ENCODE measurements around the gene ASIC2.

ASIC2 gene

GRCh38 chr17:33171931-33172330 is 121.2 kb downstream of the ASIC2 start:
- Mint-ChIP-seq H3K9me3 (no peaks in the 10 kb centered on the region), H3K27me3 (peaks cover 56 to 59% of the 10 kb centered on the region in 2 donors), H3K4me3 (no peak overlapping the region), H3K4me1 (ENCODE audit: low read depth in 2 of 2) (no peaks in the 10 kb centered on the region), H3K27ac (no peak overlapping the region), H3K36me3 (ENCODE audit: insufficient read depth) (peaks cover 2% of the 10 kb centered on the region)
- ATAC-seq (replicated peaks) (no peak), DNase-seq (no peak)

DNA sequence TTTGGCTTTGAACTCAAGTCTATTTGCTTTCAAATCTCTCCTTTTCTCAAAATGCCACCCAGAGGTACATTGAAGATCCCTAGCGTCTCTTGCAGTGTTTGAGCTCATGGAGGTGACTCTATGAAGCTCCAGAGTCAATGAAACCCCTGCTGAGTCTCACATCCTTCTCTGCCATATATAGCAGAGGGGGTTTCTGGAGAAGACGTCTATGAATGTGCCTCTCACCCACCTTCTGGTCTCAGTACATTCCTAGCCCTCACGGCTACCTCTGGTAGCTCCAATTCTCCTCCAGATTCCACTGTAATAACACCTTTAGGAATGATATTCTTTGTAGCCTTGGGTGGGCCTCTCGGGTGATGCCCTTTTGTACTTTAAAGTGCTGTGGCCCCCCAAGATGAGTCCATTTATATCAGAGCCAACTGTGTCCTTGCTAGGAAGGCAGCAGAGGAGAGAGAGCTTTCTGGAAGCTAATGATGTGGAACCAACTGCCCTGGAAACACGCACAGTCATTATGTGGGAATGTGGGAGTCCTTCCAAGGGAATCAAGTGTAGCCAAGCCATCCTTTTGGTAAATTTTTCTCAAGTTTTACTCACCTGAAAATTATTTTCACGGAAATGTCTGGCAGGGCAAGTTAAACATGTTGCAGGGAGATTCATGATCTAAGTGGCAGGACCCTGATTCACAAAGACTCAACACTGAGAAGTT is 123.4 kb downstream of the ASIC2 start:
- H3K36me3 Mint-ChIP-seq (ENCODE audit: insufficient read depth) = no peaks in the 10 kb centered on the region
- ATAC-seq (replicated peaks) (no peak), DNase-seq (no peak)
- no peaks in the 10 kb centered on the region for H3K9me3 Mint-ChIP-seq
- H3K4me1 Mint-ChIP-seq (ENCODE audit: low read depth in 2 of 2) = no peaks in the 10 kb centered on the region
- no peak overlapping the region for H3K27ac Mint-ChIP-seq
- no peak overlapping the region for H3K4me3 Mint-ChIP-seq
- H3K27me3 Mint-ChIP-seq = peaks cover 48 to 50% of the 10 kb centered on the region in 2 donors

DNA sequence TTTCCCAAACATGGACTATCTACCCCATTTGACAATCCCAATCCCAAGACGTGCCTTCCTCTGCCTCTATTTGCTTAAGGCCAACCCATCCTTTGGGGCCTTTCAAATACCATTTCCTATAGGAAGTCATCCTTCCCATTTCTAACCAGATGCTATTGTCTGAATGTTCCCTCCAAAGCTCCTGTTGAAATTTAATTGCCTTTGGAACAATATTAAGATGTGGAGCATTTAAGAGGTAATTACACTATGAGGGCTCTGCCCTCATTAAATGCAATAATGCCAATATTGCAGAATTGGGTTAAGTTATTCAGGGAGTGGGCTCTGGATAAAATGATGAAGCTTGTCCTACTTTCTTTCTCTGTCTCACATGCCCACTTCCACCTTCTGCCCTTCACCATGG is 125.4 kb downstream of the ASIC2 start:
- Mint-ChIP-seq H3K4me1 (ENCODE audit: low read depth in 2 of 2) (no peaks in the 10 kb centered on the region), H3K27me3 (peaks cover 60 to 63% of the 10 kb centered on the region in 2 donors), H3K36me3 (ENCODE audit: insufficient read depth) (no peaks in the 10 kb centered on the region), H3K27ac (no peak overlapping the region), H3K9me3 (no peaks in the 10 kb centered on the region), H3K4me3 (no peak overlapping the region)
- ATAC-seq (replicated peaks) = no peak
- no peak for DNase-seq

DNA sequence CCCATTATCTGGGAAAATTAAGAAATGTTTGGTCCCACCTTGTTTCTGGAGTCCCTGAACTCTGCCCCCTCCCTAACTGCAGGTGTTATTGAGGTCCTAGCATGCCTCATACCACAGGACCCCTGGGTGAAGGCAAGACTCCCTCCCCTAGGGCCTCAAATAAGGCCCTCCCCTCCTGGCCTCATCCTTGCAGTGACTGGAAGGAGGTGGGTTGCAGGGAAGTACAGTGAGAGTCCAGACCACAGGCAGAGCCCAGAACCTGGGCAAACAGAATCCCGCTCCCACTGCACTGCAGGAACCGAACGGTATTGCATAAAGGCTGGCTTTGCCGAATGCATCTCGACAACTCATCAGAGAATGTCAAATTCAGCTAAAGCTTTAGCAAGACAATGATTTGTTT is 126.6 kb downstream of the ASIC2 start:
- ATAC-seq (replicated peaks) (no peak), DNase-seq (no peak)
- Mint-ChIP-seq H3K27ac (no peak overlapping the region), H3K27me3 (peaks cover 58 to 63% of the 10 kb centered on the region in 2 donors), H3K36me3 (ENCODE audit: insufficient read depth) (no peaks in the 10 kb centered on the region), H3K4me3 (no peak overlapping the region), H3K4me1 (ENCODE audit: low read depth in 2 of 2) (no peaks in the 10 kb centered on the region), H3K9me3 (no peaks in the 10 kb centered on the region)

- Mint-ChIP-seq H3K36me3 (ENCODE audit: insufficient read depth) (no peaks in the 10 kb centered on the region), H3K4me1 (ENCODE audit: low read depth in 2 of 2) (no peaks in the 10 kb centered on the region), H3K27ac (no peak overlapping the region), H3K4me3 (no peak overlapping the region), H3K9me3 (no peaks in the 10 kb centered on the region), H3K27me3 (peaks cover 56 to 71% of the 10 kb centered on the region in 2 donors)
- no peak for ATAC-seq (replicated peaks)
- no peak for DNase-seq
These were observed 128.8 kb downstream of the ASIC2 start for GRCh38 chr17:33164169-33164881.

GRCh38 chr17:33163533-33164168 is 129.4 kb downstream of the ASIC2 start:
- Mint-ChIP-seq H3K36me3 (ENCODE audit: insufficient read depth) (no peaks in the 10 kb centered on the region), H3K4me1 (ENCODE audit: low read depth in 2 of 2) (no peaks in the 10 kb centered on the region), H3K27me3 (peaks cover 52 to 71% of the 10 kb centered on the region in 2 donors), H3K9me3 (no peaks in the 10 kb centered on the region), H3K27ac (no peak overlapping the region), H3K4me3 (no peak overlapping the region)
- DNase-seq (no peak), ATAC-seq (replicated peaks) (no peak)

GRCh38 chr17:33154869-33155455 is 138.1 kb downstream of the ASIC2 start:
- Mint-ChIP-seq H3K4me1 (ENCODE audit: low read depth in 2 of 2) (no peaks in the 10 kb centered on the region), H3K27ac (no peak overlapping the region), H3K36me3 (ENCODE audit: insufficient read depth) (no peaks in the 10 kb centered on the region), H3K4me3 (no peak overlapping the region), H3K9me3 (no peaks in the 10 kb centered on the region), H3K27me3 (peaks cover 14 to 35% of the 10 kb centered on the region in 2 donors)
- DNase-seq (no peak), ATAC-seq (replicated peaks) (no peak)

GRCh38 chr17:33152783-33153182 is 140.3 kb downstream of the ASIC2 start:
- no peak for ATAC-seq (replicated peaks)
- Mint-ChIP-seq H3K4me3 (no peak overlapping the region), H3K27ac (no peak overlapping the region), H3K27me3 (peaks cover 8 to 21% of the 10 kb centered on the region in 2 donors), H3K36me3 (ENCODE audit: insufficient read depth) (peaks cover 3% of the 10 kb centered on the region), H3K9me3 (no peaks in the 10 kb centered on the region), H3K4me1 (ENCODE audit: low read depth in 2 of 2) (no peaks in the 10 kb centered on the region)
- no peak for DNase-seq

GRCh38 chr17:33151565-33151964 is 141.5 kb downstream of the ASIC2 start:
- Mint-ChIP-seq H3K36me3 (ENCODE audit: insufficient read depth) (peaks cover 3% of the 10 kb centered on the region), H3K4me3 (no peak overlapping the region), H3K27me3 (peaks cover 6 to 13% of the 10 kb centered on the region in 2 donors), H3K9me3 (no peaks in the 10 kb centered on the region), H3K27ac (no peak overlapping the region), H3K4me1 (ENCODE audit: low read depth in 2 of 2) (no peaks in the 10 kb centered on the region)
- no peak for DNase-seq
- ATAC-seq (replicated peaks) = no peak

- DNase-seq = no peak
- Mint-ChIP-seq H3K27ac (no peak overlapping the region), H3K4me3 (no peak overlapping the region), H3K27me3 (peaks cover 4 to 27% of the 10 kb centered on the region in 2 donors), H3K9me3 (no peaks in the 10 kb centered on the region), H3K4me1 (ENCODE audit: low read depth in 2 of 2) (no peaks in the 10 kb centered on the region), H3K36me3 (ENCODE audit: insufficient read depth) (peaks cover 3% of the 10 kb centered on the region)
- ATAC-seq (replicated peaks) = no peak
These were observed 147.2 kb downstream of the ASIC2 start for GRCh38 chr17:33145941-33146340.

DNA sequence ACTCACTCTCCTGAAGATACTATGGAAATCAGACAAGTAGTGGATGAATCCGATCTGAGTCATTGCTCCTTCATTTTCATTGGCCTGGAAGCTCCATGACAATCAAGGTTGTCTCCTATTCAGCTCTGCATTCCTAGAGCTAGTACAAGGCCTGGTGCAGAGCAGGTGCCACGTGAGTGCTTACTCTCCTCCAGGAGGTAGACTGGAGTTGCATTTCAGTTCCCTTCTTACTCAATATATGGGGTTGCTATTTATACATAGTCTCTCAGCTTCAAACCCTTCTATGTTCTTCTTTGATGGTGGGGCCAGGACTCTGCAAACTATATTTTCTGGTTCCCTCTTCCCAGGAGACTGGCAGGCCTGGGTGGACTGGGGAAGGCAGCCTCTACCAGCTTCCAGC is 148.3 kb downstream of the ASIC2 start:
- Mint-ChIP-seq H3K27ac (no peak overlapping the region), H3K4me3 (no peak overlapping the region), H3K27me3 (peaks cover 4 to 37% of the 10 kb centered on the region in 2 donors), H3K36me3 (ENCODE audit: insufficient read depth) (peaks cover 3% of the 10 kb centered on the region), H3K9me3 (no peaks in the 10 kb centered on the region), H3K4me1 (ENCODE audit: low read depth in 2 of 2) (no peaks in the 10 kb centered on the region)
- ATAC-seq (replicated peaks) (no peak), DNase-seq (no peak)

DNA sequence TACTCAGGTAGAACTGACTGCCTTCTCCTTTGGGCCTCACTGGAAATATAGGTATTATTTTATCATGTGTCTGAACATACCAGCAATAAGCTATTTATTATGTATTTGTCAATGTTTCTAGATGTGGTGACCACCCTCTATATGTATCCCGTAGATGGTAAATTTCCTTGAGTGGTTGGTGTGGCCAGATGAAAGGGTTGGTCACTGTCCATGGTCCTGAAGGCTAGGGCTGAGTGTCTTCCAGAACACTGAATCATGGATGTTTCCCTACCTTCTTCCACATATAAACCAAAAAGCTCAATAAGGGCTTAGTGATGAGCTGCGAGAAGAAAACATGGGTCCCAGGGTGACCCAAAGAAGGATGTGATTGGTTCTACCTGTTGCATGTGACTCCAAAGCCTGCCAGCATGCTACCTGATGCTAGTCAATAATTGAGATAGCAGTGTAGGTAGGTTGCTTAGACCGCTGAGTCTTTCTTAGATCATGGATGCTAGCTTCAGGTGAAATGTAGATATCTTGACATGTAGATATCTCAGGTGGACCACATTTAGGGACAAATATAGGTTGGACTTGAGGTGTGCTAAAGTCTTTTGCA is 150.3 kb downstream of the ASIC2 start:
- no peak overlapping the region for H3K27ac Mint-ChIP-seq
- DNase-seq = no peak
- no peak overlapping the region for H3K4me3 Mint-ChIP-seq

DNA sequence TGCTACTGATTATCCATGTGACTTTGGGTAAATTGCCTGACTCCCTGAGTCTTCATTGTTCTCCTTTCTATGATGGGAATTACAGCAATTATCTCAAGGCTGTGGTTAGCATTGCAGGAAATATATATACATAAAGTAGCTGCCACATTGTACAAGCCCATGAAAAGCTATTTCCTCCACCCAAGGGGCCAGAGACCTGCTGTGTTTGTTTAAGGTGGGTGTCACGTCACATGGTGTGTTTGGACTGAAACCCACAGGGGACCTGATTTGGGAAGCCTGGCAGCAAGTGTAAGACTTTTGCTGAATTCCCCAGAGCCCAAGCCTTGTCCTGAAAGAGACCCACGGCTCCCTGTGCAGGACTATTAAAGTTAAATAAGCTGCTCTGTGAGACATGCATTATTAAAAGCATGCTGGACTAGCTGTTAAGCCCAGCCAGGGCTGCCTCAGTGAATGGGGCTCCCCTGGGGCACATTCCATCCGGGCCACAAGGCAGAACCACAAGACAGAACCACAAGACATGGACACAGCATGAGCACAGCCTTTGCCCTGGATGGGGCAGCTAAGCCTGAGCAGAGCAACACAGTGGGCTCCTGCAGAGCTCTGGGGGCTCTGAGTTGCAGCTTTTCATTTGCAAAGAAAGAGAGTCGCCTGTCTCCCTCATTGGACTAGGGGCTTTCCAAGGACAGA is 152.5 kb downstream of the ASIC2 start:
- Mint-ChIP-seq H3K4me3 (no peak overlapping the region), H3K27ac (no peak overlapping the region), H3K4me1 (ENCODE audit: low read depth in 2 of 2) (no peaks in the 10 kb centered on the region)

More for the DNA sequence above, 150.3 kb downstream of the ASIC2 start:
- no peak for ATAC-seq (replicated peaks)
- H3K36me3 Mint-ChIP-seq (ENCODE audit: insufficient read depth) = no peaks in the 10 kb centered on the region
- no peaks in the 10 kb centered on the region for H3K4me1 Mint-ChIP-seq (ENCODE audit: low read depth in 2 of 2)
- no peaks in the 10 kb centered on the region for H3K9me3 Mint-ChIP-seq
- peaks cover 21 to 58% of the 10 kb centered on the region in 2 donors for H3K27me3 Mint-ChIP-seq

More for the DNA sequence above, 152.5 kb downstream of the ASIC2 start:
- no peaks in the 10 kb centered on the region for H3K36me3 Mint-ChIP-seq (ENCODE audit: insufficient read depth)
- peaks cover 26 to 70% of the 10 kb centered on the region in 2 donors for H3K27me3 Mint-ChIP-seq
- no peaks in the 10 kb centered on the region for H3K9me3 Mint-ChIP-seq
- ATAC-seq (replicated peaks) (no peak), DNase-seq (no peak)
